AG10803 (cell line): ENCODE measurements around the gene SLC23A2.

Source experiments
- DNase-seq: peaks from one replicate; pipeline ENCODE4 v3.0.0; 2010; ENCODE audit warnings: low read depth
- H3K4me3 ChIP-seq: 2 replicates; pipeline ENCODE4 v1.5.1; 2011; ENCODE audit warnings: mild to moderate bottlenecking, low read length, control low read depth
- CTCF ChIP-seq: conservative IDR thresholded peaks from 2 replicates; pipeline ENCODE4 v1.5.1; 2011; ENCODE audit warnings: mild to moderate bottlenecking, low read length, control low read depth, inconsistent platforms

The SLC23A2 gene

GRCh38 chr20:4814696-4815252, 186.5 kb downstream of the SLC23A2 start:
- no peak for DNase-seq
- no peak overlapping the region for H3K4me3 ChIP-seq
- TF ChIP-seq CTCF = no peak

- no peak for TF ChIP-seq CTCF
- no peak overlapping the region for H3K4me3 ChIP-seq
- DNase-seq = no peak
Measured at GRCh38 chr20:4813863-4814695, 187.2 kb downstream of the SLC23A2 start.

GRCh38 chr20:4813076-4813862, 188.0 kb downstream of the SLC23A2 start:
- no peak for TF ChIP-seq CTCF
- DNase-seq = no peak
- H3K4me3 ChIP-seq = no peak overlapping the region

GRCh38 chr20:4812641-4813075, 188.7 kb downstream of the SLC23A2 start:
- DNase-seq = no peak
- no peak for TF ChIP-seq CTCF
- no peak overlapping the region for H3K4me3 ChIP-seq

- H3K4me3 ChIP-seq = no peak overlapping the region
- DNase-seq = no peak
- TF ChIP-seq CTCF = no peak
Measured at GRCh38 chr20:4812216-4812615, 189.1 kb downstream of the SLC23A2 start.

GRCh38 chr20:4811661-4812181, 189.6 kb downstream of the SLC23A2 start:
- H3K4me3 ChIP-seq = no peak overlapping the region
- no peak for TF ChIP-seq CTCF
- DNase-seq = no peak
